Stimulated activated CD4-positive, alpha-beta T cell treated with anti-CD3 and anti-CD28 coated beads, Interleukin-15, amount 100 ng/mL, for 48 hours (primary cell): ENCODE data around the gene MAST3.
"Not testable (repeated sequence)": the region's sequence is repeated elsewhere in the genome, so short reads cannot be mapped to it uniquely, and the experiment has no call there.

Experiments
- DNase-seq, 2 donors: peaks; one replicate each; pipeline ENCODE4 v3.0.0-alpha.2; 2020; ENCODE audit warnings: low read depth in 2 of 2

Gene MAST3

GRCh38 chr19:18137657-18138339, 40.2 kb downstream of the MAST3 start:
- DNase-seq, result no peak

- no peak for DNase-seq
These were observed 42.9 kb downstream of the MAST3 start for GRCh38 chr19:18140473-18140872.

- no peak for DNase-seq
These were observed 43.5 kb downstream of the MAST3 start for GRCh38 chr19:18141031-18141430.

- DNase-seq, result no peak
These were observed 46.3 kb downstream of the MAST3 start for GRCh38 chr19:18143902-18144301.

- no peak for DNase-seq
These were observed 46.8 kb downstream of the MAST3 start for GRCh38 chr19:18144361-18144760.

- no peak for DNase-seq
These were observed 47.3 kb downstream of the MAST3 start for GRCh38 chr19:18144906-18145305.

- DNase-seq, result no peak
These were observed 47.9 kb downstream of the MAST3 start for GRCh38 chr19:18145391-18145999.

- DNase-seq, result no peak
These were observed 49.8 kb downstream of the MAST3 start for GRCh38 chr19:18147396-18147795.

- DNase-seq, result no peak
These were observed 52.0 kb downstream of the MAST3 start for GRCh38 chr19:18149596-18149975.

- DNase-seq, result no peak
These were observed 53.4 kb downstream of the MAST3 start for GRCh38 chr19:18150776-18151624.

GRCh38 chr19:18152442-18152816, 54.9 kb downstream of the MAST3 start:
- peak; percentile 96 to 98 for DNase-seq

GRCh38 chr19:18152817-18153555, 55.4 kb downstream of the MAST3 start, which contains the start of gene PIK3R2:
PIK3R2 (plus strand) TSS chr19:18153163; CDS start chr19:18155880, 2,717 bp downstream.
- DNase-seq, result peak; percentile 100

GRCh38 chr19:18153556-18154134, 56.1 kb downstream of the MAST3 start:
- DNase-seq, result no peak

- DNase-seq, result no peak
These were observed 57.8 kb downstream of the MAST3 start for GRCh38 chr19:18155095-18156087.

GRCh38 chr19:18156268-18156667, 58.7 kb downstream of the MAST3 start:
- DNase-seq, result no peak

GRCh38 chr19:18156841-18157464, 59.4 kb downstream of the MAST3 start:
- DNase-seq, result no peak

- no peak for DNase-seq
These were observed 60.0 kb downstream of the MAST3 start for GRCh38 chr19:18157465-18158063.

- no peak for DNase-seq
These were observed 60.9 kb downstream of the MAST3 start for GRCh38 chr19:18158467-18158866.

GRCh38 chr19:18159059-18159616, 61.6 kb downstream of the MAST3 start:
- DNase-seq, result not testable (repeated sequence)
